Right lobe of liver (tissue), 4 donors: Measurements from ENCODE around the gene PCP2.

ENCODE experiments used
- CTCF ChIP-seq, 4 donors: fragments of 200-600 bp in 3 of 4; fragments of 450-650 bp in 1 of 4; IDR thresholded peaks; one replicate each; pipeline versions ENCODE4 v1.5.1 to v1.8.0; 2016 to 2022; ENCODE audit warnings: antibody characterized with exemption in 4 of 4, mild to moderate bottlenecking in 2 of 4
- POLR2A ChIP-seq: fragments of 450-650 bp; IDR thresholded peaks from one replicate; pipeline ENCODE4 v1.6.1; 2017; ENCODE audit warnings: antibody characterized with exemption, mild to moderate bottlenecking
- donor health status: DM: no; HTN: no; CAD: no.
- donor health status: DM: no; HTN: no; CAD: no.
- donor health status: DM: no; HTN: yes; CAD: no.

GRCh38 chr19:7612282-7613274, 20.9 kb downstream of the PCP2 start:
- TF ChIP-seq CTCF (IDR thresholded peaks at IDR 0.05) (no peak), POLR2A (no peak)
